Neural cell (in vitro differentiated cells): Measurements from ENCODE around the gene WDR81.

Experiments
- CTCF ChIP-seq: fragments of 450-650 bp; IDR thresholded peaks from 2 replicates; pipeline ENCODE4 v1.5.1; 2014; ENCODE audit warnings: antibody characterized with exemption, mild to moderate bottlenecking, moderate library complexity; ENCODE audit not compliant: poor library complexity, severe bottlenecking
- EP300 ChIP-seq: fragments of 450-650 bp; conservative IDR thresholded peaks from 2 replicates; pipeline ENCODE4 v1.6.1; 2014; ENCODE audit warnings: antibody characterized with exemption, mild to moderate bottlenecking, moderate library complexity; ENCODE audit not compliant: poor library complexity, severe bottlenecking
- POLR2AphosphoS5 ChIP-seq: IDR thresholded peaks from 2 replicates; pipeline ENCODE4 v1.6.1; 2012
- RAD21 ChIP-seq: fragments of 450-650 bp; conservative IDR thresholded peaks from 2 replicates; pipeline ENCODE4 v1.6.1; 2014; ENCODE audit warnings: antibody characterized with exemption, mild to moderate bottlenecking, moderate library complexity
- SMC3 ChIP-seq: fragments of 450-650 bp; conservative IDR thresholded peaks from 2 replicates; pipeline ENCODE4 v1.6.1; 2014; ENCODE audit warnings: antibody characterized with exemption, mild to moderate bottlenecking, moderate library complexity; ENCODE audit not compliant: poor library complexity
- TAF1 ChIP-seq: IDR thresholded peaks from 2 replicates; pipeline ENCODE4 v1.6.1; 2012; ENCODE audit warnings: low read depth
- TF ChIP-seq, protein P1 (sequence below): IDR thresholded peaks from 2 replicates; pipeline ENCODE4 v1.6.1; 2012; ENCODE audit warnings: borderline replicate concordance

- no peak for TF ChIP-seq CTCF
- no peak for TF ChIP-seq TAF1
- TF ChIP-seq RAD21, result no peak
- TF ChIP-seq SMC3, result no peak
- TF ChIP-seq, protein P1, sequence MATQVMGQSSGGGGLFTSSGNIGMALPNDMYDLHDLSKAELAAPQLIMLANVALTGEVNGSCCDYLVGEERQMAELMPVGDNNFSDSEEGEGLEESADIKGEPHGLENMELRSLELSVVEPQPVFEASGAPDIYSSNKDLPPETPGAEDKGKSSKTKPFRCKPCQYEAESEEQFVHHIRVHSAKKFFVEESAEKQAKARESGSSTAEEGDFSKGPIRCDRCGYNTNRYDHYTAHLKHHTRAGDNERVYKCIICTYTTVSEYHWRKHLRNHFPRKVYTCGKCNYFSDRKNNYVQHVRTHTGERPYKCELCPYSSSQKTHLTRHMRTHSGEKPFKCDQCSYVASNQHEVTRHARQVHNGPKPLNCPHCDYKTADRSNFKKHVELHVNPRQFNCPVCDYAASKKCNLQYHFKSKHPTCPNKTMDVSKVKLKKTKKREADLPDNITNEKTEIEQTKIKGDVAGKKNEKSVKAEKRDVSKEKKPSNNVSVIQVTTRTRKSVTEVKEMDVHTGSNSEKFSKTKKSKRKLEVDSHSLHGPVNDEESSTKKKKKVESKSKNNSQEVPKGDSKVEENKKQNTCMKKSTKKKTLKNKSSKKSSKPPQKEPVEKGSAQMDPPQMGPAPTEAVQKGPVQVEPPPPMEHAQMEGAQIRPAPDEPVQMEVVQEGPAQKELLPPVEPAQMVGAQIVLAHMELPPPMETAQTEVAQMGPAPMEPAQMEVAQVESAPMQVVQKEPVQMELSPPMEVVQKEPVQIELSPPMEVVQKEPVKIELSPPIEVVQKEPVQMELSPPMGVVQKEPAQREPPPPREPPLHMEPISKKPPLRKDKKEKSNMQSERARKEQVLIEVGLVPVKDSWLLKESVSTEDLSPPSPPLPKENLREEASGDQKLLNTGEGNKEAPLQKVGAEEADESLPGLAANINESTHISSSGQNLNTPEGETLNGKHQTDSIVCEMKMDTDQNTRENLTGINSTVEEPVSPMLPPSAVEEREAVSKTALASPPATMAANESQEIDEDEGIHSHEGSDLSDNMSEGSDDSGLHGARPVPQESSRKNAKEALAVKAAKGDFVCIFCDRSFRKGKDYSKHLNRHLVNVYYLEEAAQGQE, result no peak
- TF ChIP-seq EP300, result no peak
- TF ChIP-seq POLR2AphosphoS5, result no peak
Measured at GRCh38 chr17:1731194-1731506, 6.6 kb downstream of the WDR81 start.
